Uterus (tissue), 2 donors: ENCODE results near the gene SMIM11.
"Not testable (repeated sequence)": the region's sequence is repeated elsewhere in the genome, so short reads cannot be mapped to it uniquely, and the experiment has no call there.

Experiments used
- CTCF ChIP-seq, 4 experiments: fragments of 200-600 bp in 2 of 4; fragments of 450-650 bp in 2 of 4; sonication (generic) in 2 of 4; IDR thresholded peaks; one replicate each; pipeline ENCODE4 v1.5.1; 2016 to 2019; ENCODE audit warnings: antibody characterized with exemption in 4 of 4, mild to moderate bottlenecking in 2 of 4, moderate library complexity in 1 of 4
- POLR2A ChIP-seq, 2 donors: fragments of 450-650 bp; IDR thresholded peaks; one replicate each; pipeline ENCODE4 v1.6.1; 2016; ENCODE audit warnings: antibody characterized with exemption in 2 of 2, mild to moderate bottlenecking in 1 of 2, moderate library complexity in 1 of 2

GRCh38 chr21:34417448-34418077 lies 42.3 kb downstream of the SMIM11 start:
- TF ChIP-seq CTCF, POLR2A (IDR thresholded peaks at IDR 0.05): not testable (repeated sequence)
